ENCODE results near the gene INPP5E. TPM values are rescaled to one million over a fixed set of nuclear protein-coding genes. Genes with fewer than 3 reads are reported as not detected.

The INPP5E gene
- polyA plus RNA-seq, 2 of the 4 experiments (the other 2 are of a cell fraction), result 5.2 to 11.2 TPM

GRCh38 chr9:136419092-136419420 is 20.6 kb downstream of the INPP5E start (continued):
- no peak for TF ChIP-seq PBX3 (IDR thresholded peaks at IDR 0.05)
- TF ChIP-seq FOXS1 (CRISPR knock-in tag; IDR thresholded peaks at IDR 0.05), result no peak

GRCh38 chr9:136418182-136419091 is 21.2 kb downstream of the INPP5E start:
- CTCF ChIA-PET, result interaction anchor here (0.7 to 1.7 kb wide), 5 partner anchors 22 to 79 kb away, joined by 3 to 7 read pairs (median 5); partner anchors contain the start of gene INPP5E
- no peak for DNase-seq (ENCODE audit: low read depth in 1 of 2, low spot score in 1 of 2)
- POLR2A ChIA-PET, result no interaction called here
- Histone ChIP-seq H3K4me2 (no peak overlapping the region), H3K4me3 (no peak overlapping the region), H3K4me1 (no peaks in the 10 kb centered on the region), H3K9me3 (no peaks in the 10 kb centered on the region), H3K27ac (no peak overlapping the region)
- FAIRE-seq, result no peak
- 92% methylated on average over 47 of the region's 48 CpGs for WGBS (ENCODE audit: missing lambda C conversion rate)
- no peak for ATAC-seq
- TF ChIP-seq ZFP36 (IDR thresholded peaks at IDR 0.05; ENCODE audit: borderline replicate concordance, partially characterized antibody) (no peak), NFE2L2 (conservative IDR thresholded peaks at IDR 0.05; ENCODE audit: low read length) (no peak), HES2 (IDR thresholded peaks at IDR 0.05) (no peak), REST (IDR thresholded peaks at IDR 0.05) (no peak)

- DNase-seq (ENCODE audit: low read depth in 1 of 2, low spot score in 1 of 2) (no peak), ATAC-seq (no peak), FAIRE-seq (no peak)
- CTCF ChIA-PET, result interaction anchor here (0.9 to 1.7 kb wide), 2 partner anchors 16 to 23 kb away, joined by 3 to 6 read pairs; partner anchors contain the start of gene INPP5E
- Histone ChIP-seq H3K27ac (no peak overlapping the region), H3K4me1 (peaks cover 1% of the 10 kb centered on the region; the same call in 1 of the 3 replicates), H3K9me3 (no peaks in the 10 kb centered on the region), H3K4me3 (no peak overlapping the region), H3K4me2 (no peak overlapping the region)
- no peak for TF ChIP-seq HES2 (IDR thresholded peaks at IDR 0.05)
- no peak for TF ChIP-seq RFX5 (IDR thresholded peaks at IDR 0.05)
- TF ChIP-seq BHLHE40 (IDR thresholded peaks at IDR 0.05; ENCODE audit: low read depth, low read length), result no peak
- TF ChIP-seq GATA3 (IDR thresholded peaks at IDR 0.05; ENCODE audit: borderline replicate concordance), result no peak
- TF ChIP-seq ZSCAN20 (CRISPR knock-in tag; IDR thresholded peaks at IDR 0.05), result no peak
- no peak for TF ChIP-seq MYC (IDR thresholded peaks at IDR 0.05; ENCODE audit: borderline replicate concordance, low read length)
- TF ChIP-seq MAX (IDR thresholded peaks at IDR 0.05), result no peak
- TF ChIP-seq SREBF2 (IDR thresholded peaks at IDR 0.05), result no peak
- no peak for TF ChIP-seq ELK1 (IDR thresholded peaks at IDR 0.05; ENCODE audit: low read depth, low read length)
- TF ChIP-seq EHMT2 (IDR thresholded peaks at IDR 0.05; ENCODE audit: low read depth), result no peak
- TF ChIP-seq ATOH8 (CRISPR knock-in tag; IDR thresholded peaks at IDR 0.05; ENCODE audit: low read depth), result no peak
- TF ChIP-seq KDM1A (IDR thresholded peaks at IDR 0.05; ENCODE audit: low read depth), result no peak
- TF ChIP-seq RNF2 (IDR thresholded peaks at IDR 0.05; ENCODE audit: borderline replicate concordance, low read depth), result no peak
- TF ChIP-seq CHD4 (IDR thresholded peaks at IDR 0.05; ENCODE audit: borderline replicate concordance), result no peak
- no peak for TF ChIP-seq HMGXB4 (CRISPR knock-in tag; IDR thresholded peaks at IDR 0.05; ENCODE audit: borderline replicate concordance)
- TF ChIP-seq FOXS1 (CRISPR knock-in tag; IDR thresholded peaks at IDR 0.05), result no peak
- TF ChIP-seq NR3C1 (IDR thresholded peaks at IDR 0.05), result no peak
- TF ChIP-seq FOSL2 (IDR thresholded peaks at IDR 0.05), result no peak
- TF ChIP-seq FOSL2 (CRISPR knock-in tag; IDR thresholded peaks at IDR 0.05), result no peak
- no peak for TF ChIP-seq RARB (CRISPR knock-in tag; IDR thresholded peaks at IDR 0.05)
- 91% methylated on average over 19 of the region's 19 CpGs for WGBS (ENCODE audit: missing lambda C conversion rate)
- POLR2A ChIA-PET, result no interaction called here
Measured at GRCh38 chr9:136416914-136417313, 22.7 kb downstream of the INPP5E start.
